Lung microvascular endothelial cell (primary cell): ENCODE results near the gene LECT2. TPM values are rescaled to one million over a fixed set of nuclear protein-coding genes. Genes with fewer than 3 reads are reported as not detected.

Experiments used
- DNase-seq, 2 donors: peaks; one replicate each; pipeline versions ENCODE4 v3.0.0 to v3.0.0-alpha.2; 2010; ENCODE audit warnings: low read depth in 2 of 2
- total RNA-seq: library from RNA; depleted of rRNA; stranded (reverse); fragments of >200 nt; gene quantifications from 2 replicates; pipeline ENCODE4 v1.2.1, GENCODE V29; 2014

Gene LECT2
- total RNA-seq, 1 donor from 2014 or later: not detected

DNA sequence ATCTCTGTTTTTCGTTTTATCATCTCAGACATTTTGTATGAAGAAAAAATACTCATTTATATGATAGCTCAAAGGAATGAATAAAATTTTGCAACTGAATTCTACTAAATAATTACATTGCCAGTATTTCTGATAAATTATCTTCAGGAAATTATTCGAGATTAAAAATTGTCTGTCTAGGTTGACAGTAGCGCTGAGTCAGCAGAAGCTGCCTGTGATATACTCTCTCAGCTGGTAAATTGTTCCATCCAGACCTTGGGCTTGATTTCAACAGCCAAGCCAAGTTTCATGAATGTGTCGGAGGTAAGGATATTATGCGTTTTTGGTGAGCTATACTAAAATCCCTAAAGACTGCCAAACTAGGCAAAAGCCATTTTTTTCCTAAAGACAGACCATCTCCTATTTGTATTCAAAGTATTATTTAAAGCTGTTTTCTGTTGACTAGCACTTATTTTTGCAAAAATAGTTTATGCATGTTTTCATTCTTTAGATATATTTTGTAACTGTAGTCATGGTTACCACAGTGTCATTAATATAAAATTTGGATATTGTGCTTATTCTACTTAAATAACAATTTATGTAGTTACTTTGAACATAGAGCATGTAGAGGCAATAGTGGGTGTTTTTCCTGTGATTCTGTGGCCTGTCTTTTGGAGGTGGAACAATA, 17.4 kb downstream of the LECT2 start:
- DNase-seq: no peak

- no peak for DNase-seq
These were observed 19.8 kb downstream of the LECT2 start for GRCh38 chr5:135934939-135935338.

- no peak for DNase-seq
These were observed 23.9 kb downstream of the LECT2 start for GRCh38 chr5:135930949-135931295.

- no peak for DNase-seq
These were observed 24.5 kb downstream of the LECT2 start for GRCh38 chr5:135930029-135930948.

GRCh38 chr5:135921388-135921787, 33.4 kb downstream of the LECT2 start:
- DNase-seq: no peak

DNA sequence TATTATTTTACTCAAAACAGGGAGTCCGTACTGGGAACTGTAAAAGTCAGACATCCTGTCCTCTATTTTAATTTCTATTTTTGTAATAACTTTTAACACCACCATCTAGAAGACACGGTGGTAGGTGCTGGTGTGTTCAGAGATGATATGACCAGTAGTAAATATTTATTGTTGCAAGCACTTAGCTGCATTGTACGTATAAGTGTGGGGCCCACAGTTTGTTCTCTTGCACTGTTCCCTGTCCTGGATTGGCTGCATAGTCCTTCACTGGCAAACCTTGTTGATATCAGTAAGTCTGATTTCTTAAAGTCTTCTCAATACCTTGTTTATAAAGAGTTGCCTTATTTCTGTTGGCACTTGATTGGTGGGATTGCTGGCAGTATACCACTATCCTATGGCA, 34.6 kb downstream of the LECT2 start:
- DNase-seq: no peak

DNA sequence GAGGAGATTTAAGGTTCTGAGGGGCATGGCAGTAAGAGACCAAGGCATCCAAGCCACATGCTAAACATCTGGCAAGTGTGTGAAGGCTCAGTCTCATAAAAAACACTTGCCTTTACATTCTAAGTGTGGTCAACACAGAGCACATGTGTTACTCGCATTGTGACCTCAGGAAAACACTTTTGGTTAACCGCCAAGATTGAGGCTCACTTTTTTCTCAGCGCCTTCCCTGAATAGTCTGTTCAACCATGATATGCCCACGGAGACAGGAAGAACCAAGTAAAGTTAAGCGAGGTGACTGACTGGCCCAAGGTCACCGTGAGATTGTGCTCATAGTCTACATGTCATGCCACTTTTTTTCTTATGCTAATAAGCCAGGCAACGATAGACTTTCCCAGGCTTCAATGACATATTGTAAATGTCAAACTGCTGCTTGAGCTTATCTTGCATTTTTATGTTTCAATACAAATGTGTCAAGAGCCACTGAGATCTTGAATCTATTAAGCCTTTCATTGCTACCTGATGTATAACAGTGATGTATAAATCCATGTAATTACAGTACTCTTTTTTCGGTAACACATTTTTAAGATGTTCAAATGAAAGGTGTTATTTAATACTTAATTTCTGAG, 38.0 kb downstream of the LECT2 start:
- DNase-seq: no peak

DNA sequence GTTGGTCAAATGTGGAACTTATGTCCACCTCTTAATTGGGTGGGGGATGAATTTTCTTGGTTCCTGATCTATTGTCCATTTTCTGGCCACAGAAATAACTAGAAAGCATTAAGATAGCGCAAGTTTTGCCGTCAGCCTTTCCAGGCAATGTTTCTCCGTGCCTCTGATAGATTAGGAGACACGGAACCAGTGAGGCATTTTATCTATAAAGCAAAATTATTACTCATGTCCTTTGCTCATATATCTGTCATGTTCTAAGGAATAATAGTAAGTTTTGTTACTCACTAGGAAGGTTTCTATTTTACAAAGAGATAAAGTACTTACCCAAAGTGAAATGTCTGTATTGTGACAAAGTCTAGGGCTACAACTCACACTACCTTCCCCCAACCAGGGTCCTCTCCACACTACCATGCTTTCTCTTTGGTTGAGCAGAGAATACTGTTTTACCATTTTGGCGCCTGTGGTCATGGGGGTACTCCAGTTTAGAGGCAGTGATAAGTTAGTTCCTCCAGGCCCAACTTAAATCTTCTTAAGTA, 39.2 kb downstream of the LECT2 start:
- DNase-seq: no peak

GRCh38 chr5:135913713-135914626, 40.8 kb downstream of the LECT2 start:
- no peak for DNase-seq

DNA sequence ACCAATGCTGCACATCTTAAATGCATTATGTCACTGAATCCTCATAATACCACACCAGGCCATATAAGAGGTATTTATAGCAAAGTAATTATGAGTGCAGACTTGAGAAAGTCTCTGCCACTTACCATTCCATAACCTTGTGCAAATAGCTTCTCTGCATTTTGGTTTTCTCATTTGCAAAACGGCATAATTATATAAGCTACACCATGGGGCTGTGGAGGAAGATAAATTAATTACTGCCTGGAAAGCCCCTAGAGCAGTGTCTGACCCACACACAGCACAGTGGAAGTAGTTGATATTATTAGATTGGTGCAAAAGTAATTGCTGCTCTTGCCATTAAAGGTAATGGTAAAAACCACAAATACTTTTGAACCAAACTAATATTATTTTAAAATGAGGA, 49.6 kb downstream of the LECT2 start:
- no peak for DNase-seq

- no peak for DNase-seq
These were observed 53.1 kb downstream of the LECT2 start for GRCh38 chr5:135901633-135902032.

GRCh38 chr5:135900276-135900675, 54.5 kb downstream of the LECT2 start:
- no peak for DNase-seq

DNA sequence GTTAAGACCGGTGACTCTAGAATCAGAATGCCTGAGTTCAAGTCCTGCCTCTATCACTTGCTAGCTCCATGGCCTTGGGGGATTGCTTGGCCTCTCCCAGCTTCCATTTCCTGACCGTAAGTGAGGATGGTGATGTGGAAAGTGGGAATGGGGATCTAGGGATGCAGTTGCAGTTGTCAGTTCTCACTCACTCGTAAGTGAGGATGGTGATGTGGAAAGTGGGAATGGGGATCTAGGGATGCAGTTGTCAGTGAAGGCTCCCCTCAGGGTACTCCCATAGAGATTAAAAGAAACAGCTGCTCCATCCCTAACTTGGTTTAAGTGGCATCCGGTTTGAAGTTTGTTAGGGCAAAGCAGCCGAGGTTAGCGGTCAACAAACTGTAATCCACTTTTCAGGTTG, 56.1 kb downstream of the LECT2 start:
- DNase-seq: no peak

Other genes starting within 250 kb of the LECT2 start
- not detected in 2 replicates for gene SLC25A48, start 120.3 kb downstream of the LECT2 start, total RNA-seq
- not detected in 2 replicates for gene IL9, start 59.1 kb downstream of the LECT2 start, total RNA-seq
- 3.8 and 17.0 TPM in 2 replicates for gene TGFBI, start 74.0 kb upstream of the LECT2 start, total RNA-seq
- 26.2 and 28.6 TPM in 2 replicates for gene SMAD5, start 177.9 kb upstream of the LECT2 start, total RNA-seq
- not detected in 2 replicates for gene SMIM32, start 238.2 kb upstream of the LECT2 start, total RNA-seq